Prostate gland (tissue), 2 donors: ENCODE measurements around the gene CENPX. TPM values are rescaled to one million over a fixed set of nuclear protein-coding genes. Genes with fewer than 3 reads are reported as not detected.
A peak's percentile ranks its signal among the peaks of the same experiment; 100 is the strongest.

Source experiments
- DNase-seq: peaks from one replicate; pipeline ENCODE4 v3.0.0-alpha.2; 2019; ENCODE audit warnings: low spot score
- H3K27ac ChIP-seq, 2 donors: fragments of 200-600 bp; sonication (generic); 2 replicates each; pipeline ENCODE4 v1.5.1; 2017 to 2019
- H3K27me3 ChIP-seq: fragments of 200-600 bp; sonication (generic); replicated peaks from 2 replicates; pipeline ENCODE4 v1.5.1; 2019; ENCODE audit not compliant: insufficient read depth
- H3K36me3 ChIP-seq, 2 donors: fragments of 200-600 bp; sonication (generic); 1 replicate in 1 of 2; 2 replicates in 1 of 2; pipeline versions ENCODE4 v1.5.1 to v1.8.1; 2017 to 2019
- H3K4me1 ChIP-seq: fragments of 200-600 bp; sonication (generic); replicated peaks from 2 replicates; pipeline ENCODE4 v1.5.1; 2019
- H3K4me3 ChIP-seq, 2 donors: fragments of 200-600 bp; sonication (generic); 2 replicates each; pipeline ENCODE4 v1.5.1; 2017 to 2019
- H3K9me3 ChIP-seq: fragments of 200-600 bp; sonication (generic); 2 replicates; pipeline ENCODE4 v1.5.1; 2017
- POLR2A ChIP-seq: fragments of 450-650 bp; IDR thresholded peaks from one replicate; pipeline ENCODE4 v1.6.1; 2016; ENCODE audit warnings: antibody characterized with exemption, mild to moderate bottlenecking
- POLR2AphosphoS5 ChIP-seq: sonication (generic); formaldehyde crosslinking; IDR thresholded peaks from one replicate; pipeline ENCODE4 v1.6.1; 2017; ENCODE audit warnings: antibody characterized with exemption
- WGBS: methylation state at CpG from one replicate; pipeline ENCODE4 v1.1.5; 2018; 5-methylcytosine and 5-hydroxymethylcytosine counted together
- intact Hi-C: fragments of 100-400 bp; cut with DNase I; formaldehyde crosslinking; loops from one replicate; pipeline ENCODE4 v1.14.2; 2022
- total RNA-seq, 2 donors: library from RNA; depleted of rRNA; stranded (reverse); fragments of >200 nt; gene quantifications; one replicate each; pipeline ENCODE4 v1.1.0, GENCODE V29; 2016
- TF ChIP-seq, protein P1 (sequence below), 4 experiments: fragments of 200-600 bp in 2 of 4; fragments of 450-650 bp in 2 of 4; sonication (generic) in 2 of 4; IDR thresholded peaks; 1 replicate in 3 of 4; 2 replicates in 1 of 4; pipeline ENCODE4 v1.5.1; 2016 to 2019; ENCODE audit warnings: antibody characterized with exemption in 4 of 4, mild to moderate bottlenecking in 2 of 4, moderate library complexity in 2 of 4

The CENPX gene
- total RNA-seq, 2 donors from 2014 or later, result 84.9 to 263 TPM

DNA sequence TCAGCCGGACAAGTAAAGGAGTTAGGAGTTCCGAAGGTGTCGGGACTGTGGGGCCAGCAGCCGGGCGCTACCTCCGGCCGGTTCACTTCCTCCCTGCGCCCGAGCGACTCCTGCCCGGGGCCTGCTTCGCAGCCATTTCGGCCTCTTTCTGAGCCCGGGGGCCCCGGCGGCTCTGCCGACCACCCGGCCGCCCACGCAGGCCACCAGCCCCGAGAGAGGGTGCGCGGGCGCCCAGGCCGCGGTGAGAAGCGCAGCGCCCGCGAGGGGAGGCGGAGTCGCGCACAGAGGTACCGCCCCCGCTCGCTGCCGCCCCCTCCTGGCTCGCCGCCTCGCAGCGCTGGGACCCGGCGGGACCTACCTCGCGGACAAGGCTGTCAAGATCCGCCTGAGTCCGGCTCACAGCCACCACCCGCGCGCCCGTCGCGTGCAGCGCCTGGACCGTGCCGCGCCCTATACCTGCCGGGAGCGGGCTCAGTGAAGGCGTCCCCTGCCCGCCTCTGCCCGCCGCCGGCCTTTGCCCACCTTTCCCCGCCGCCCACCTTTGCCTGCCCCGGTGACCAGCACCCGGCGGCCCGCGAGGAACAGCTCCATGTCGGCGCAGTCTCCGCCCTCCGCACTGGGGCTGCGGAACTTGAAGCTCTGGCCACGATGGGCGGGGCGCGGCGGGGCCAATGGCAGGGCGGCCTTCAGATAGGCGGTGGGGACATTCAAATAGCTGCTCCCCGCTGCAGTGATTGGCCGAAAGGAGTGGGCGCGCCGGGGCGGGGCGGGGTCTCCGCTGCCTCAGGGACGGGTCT lies 14.6 kb upstream of the CENPX start, which contains the start of gene DCXR:
DCXR (minus strand) TSS at position 606 of the 797 bp plus-strand sequence; CDS start at position 591, 15 bp downstream.
- Histone ChIP-seq H3K4me3 (peak within 1 kb of the TSS; percentile 72 to 81), H3K4me1 (peaks cover 13% of the 10 kb centered on the region), H3K9me3 (no peaks in the 10 kb centered on the region), H3K36me3 (no peaks in the 10 kb centered on the region), H3K27me3 (no peaks in the 10 kb centered on the region), H3K27ac (peak within 1 kb of the TSS; percentile 96 to 99)
- intact Hi-C loops, result loop anchor here (5.0 kb wide), 1 partner anchor 60 kb away; the partner anchor contains the start of gene FASN
- under 1% methylated on average over 76 of the region's 92 CpGs for WGBS
- DNase-seq, result peak; percentile 98
- TF ChIP-seq, protein P1, sequence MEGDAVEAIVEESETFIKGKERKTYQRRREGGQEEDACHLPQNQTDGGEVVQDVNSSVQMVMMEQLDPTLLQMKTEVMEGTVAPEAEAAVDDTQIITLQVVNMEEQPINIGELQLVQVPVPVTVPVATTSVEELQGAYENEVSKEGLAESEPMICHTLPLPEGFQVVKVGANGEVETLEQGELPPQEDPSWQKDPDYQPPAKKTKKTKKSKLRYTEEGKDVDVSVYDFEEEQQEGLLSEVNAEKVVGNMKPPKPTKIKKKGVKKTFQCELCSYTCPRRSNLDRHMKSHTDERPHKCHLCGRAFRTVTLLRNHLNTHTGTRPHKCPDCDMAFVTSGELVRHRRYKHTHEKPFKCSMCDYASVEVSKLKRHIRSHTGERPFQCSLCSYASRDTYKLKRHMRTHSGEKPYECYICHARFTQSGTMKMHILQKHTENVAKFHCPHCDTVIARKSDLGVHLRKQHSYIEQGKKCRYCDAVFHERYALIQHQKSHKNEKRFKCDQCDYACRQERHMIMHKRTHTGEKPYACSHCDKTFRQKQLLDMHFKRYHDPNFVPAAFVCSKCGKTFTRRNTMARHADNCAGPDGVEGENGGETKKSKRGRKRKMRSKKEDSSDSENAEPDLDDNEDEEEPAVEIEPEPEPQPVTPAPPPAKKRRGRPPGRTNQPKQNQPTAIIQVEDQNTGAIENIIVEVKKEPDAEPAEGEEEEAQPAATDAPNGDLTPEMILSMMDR (IDR thresholded peaks at IDR 0.05), result peak; percentile 66 to 94 (median 82)
- peak; percentile 96 for TF ChIP-seq POLR2AphosphoS5
- TF ChIP-seq POLR2A, result peak; percentile 95

DNA sequence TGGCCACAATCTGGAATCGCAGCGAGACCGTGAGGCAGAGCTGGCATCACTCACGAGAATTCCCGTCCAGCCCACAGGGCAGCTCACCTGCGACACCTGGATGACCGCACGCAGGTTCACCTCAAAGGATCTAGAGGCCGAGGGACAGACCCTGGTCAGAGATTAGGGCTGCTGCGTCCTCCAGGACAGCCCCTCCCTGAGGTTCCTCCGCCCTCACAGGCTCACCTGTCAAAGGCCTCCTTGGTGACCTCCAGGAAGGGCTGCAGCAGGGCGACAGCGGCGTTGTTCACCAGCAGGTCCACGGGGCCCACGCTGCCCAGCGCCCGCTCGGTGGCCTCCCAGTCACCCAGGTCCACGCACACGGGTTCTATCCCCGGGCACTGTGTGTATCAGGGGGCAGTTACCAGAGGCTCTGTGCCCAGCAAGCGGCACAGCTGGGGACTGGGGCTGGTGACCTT lies 14.0 kb upstream of the CENPX start:
- no peak for TF ChIP-seq POLR2A
- TF ChIP-seq POLR2AphosphoS5, result no peak
- TF ChIP-seq, protein P1 (IDR thresholded peaks at IDR 0.05), result no peak
- Histone ChIP-seq H3K4me1 (peaks cover 16% of the 10 kb centered on the region), H3K27me3 (no peaks in the 10 kb centered on the region), H3K36me3 (no peaks in the 10 kb centered on the region), H3K27ac (peak overlapping the region; percentile 96 to 99), H3K4me3 (peak overlapping the region; percentile 72 to 81), H3K9me3 (no peaks in the 10 kb centered on the region)
- 32% methylated on average over 23 of the region's 23 CpGs for WGBS
- DNase-seq, result no peak
- intact Hi-C loops, result loop anchor here (5.0 kb wide), 1 partner anchor 61 kb away; the partner anchor contains the start of gene FASN

DNA sequence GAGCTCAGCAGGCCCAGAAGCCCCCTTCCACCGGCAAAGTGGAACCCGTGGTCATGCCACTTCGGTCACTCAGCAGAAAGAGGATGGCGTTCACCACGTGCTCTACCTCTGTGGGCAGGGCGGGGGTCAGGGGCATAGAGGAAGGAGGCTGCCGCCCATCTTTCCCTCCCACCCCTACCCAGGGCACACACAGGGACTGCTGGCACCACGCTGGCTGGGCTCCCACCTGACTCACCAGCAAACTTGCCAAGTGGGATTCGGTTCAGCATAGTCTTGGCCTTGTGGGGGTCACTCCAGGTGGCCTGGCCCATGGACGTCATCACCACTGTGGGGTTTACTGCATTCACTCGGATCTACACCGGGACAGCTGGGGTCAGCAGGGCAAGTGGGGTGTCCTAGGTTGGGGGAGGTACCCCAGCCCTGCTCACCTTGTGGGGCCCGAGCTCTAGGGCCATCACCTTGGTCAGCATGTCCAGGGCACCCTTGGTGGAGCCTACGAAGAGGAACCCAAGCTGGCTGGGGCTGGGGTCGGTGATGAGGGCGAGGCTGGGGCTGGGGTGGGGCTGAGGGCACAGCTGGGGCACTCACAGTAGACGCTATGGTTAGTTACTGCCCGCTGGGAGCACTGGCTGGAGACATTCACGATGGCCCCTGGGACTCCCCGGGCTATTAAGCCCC lies 13.4 kb upstream of the CENPX start:
- Histone ChIP-seq H3K27ac (peak overlapping the region; percentile 96 to 99), H3K4me3 (peak overlapping the region; percentile 72 to 81)
- 80% methylated on average over 19 of the region's 20 CpGs for WGBS

GRCh38 chr17:82035488-82035887 lies 12.8 kb upstream of the CENPX start:
- intact Hi-C loops, result loop anchor here (5.0 kb wide), 1 partner anchor 62 kb away; the partner anchor contains the start of gene FASN
- 88% methylated on average over 8 of the region's 8 CpGs for WGBS
- Histone ChIP-seq H3K27ac (peak overlapping the region; percentile 96 to 99), H3K27me3 (no peaks in the 10 kb centered on the region), H3K4me3 (no peak overlapping the region), H3K4me1 (peaks cover 16% of the 10 kb centered on the region), H3K9me3 (no peaks in the 10 kb centered on the region), H3K36me3 (no peaks in the 10 kb centered on the region)
- no peak for DNase-seq
- no peak for TF ChIP-seq POLR2A
- TF ChIP-seq POLR2AphosphoS5, result no peak
- TF ChIP-seq, protein P1 (IDR thresholded peaks at IDR 0.05), result no peak

More for the DNA sequence above, 13.4 kb upstream of the CENPX start:
- TF ChIP-seq POLR2AphosphoS5 (no peak), POLR2A (no peak)
- TF ChIP-seq, protein P1 (IDR thresholded peaks at IDR 0.05), result no peak
- Histone ChIP-seq H3K27me3 (no peaks in the 10 kb centered on the region), H3K9me3 (no peaks in the 10 kb centered on the region), H3K4me1 (peaks cover 16% of the 10 kb centered on the region), H3K36me3 (no peaks in the 10 kb centered on the region)
- intact Hi-C loops, result loop anchor here (5.0 kb wide), 1 partner anchor 61 kb away; the partner anchor contains the start of gene FASN
- no peak for DNase-seq
